ENCODE data around the gene SYNPO2L.

DNA sequence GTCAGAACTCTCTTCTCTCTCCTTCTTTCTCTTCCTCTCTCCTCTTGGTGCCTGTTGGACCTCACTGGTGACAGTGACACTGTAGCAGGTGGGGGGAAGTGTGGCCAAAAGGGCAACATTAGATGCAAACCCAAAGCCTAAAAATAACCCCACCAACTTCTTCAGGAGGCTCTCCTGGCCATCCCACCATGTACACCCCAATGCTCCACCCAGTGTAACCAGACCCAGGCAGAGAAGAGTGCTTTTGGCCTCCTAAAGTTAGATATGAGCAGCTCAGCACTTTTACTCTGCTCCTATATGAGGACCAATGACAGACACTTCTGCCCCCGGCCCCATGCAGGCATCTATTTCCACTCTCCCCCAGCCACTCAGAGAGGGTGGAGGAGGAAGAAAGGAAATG lies 20.0 kb downstream of the SYNPO2L start:
- TF ChIP-seq, protein P1, sequence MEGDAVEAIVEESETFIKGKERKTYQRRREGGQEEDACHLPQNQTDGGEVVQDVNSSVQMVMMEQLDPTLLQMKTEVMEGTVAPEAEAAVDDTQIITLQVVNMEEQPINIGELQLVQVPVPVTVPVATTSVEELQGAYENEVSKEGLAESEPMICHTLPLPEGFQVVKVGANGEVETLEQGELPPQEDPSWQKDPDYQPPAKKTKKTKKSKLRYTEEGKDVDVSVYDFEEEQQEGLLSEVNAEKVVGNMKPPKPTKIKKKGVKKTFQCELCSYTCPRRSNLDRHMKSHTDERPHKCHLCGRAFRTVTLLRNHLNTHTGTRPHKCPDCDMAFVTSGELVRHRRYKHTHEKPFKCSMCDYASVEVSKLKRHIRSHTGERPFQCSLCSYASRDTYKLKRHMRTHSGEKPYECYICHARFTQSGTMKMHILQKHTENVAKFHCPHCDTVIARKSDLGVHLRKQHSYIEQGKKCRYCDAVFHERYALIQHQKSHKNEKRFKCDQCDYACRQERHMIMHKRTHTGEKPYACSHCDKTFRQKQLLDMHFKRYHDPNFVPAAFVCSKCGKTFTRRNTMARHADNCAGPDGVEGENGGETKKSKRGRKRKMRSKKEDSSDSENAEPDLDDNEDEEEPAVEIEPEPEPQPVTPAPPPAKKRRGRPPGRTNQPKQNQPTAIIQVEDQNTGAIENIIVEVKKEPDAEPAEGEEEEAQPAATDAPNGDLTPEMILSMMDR (IDR thresholded peaks at IDR 0.05; ENCODE audit: insufficient read depth, low read length): no peak
- TF ChIP-seq POLR2AphosphoS5 (IDR thresholded peaks at IDR 0.05; ENCODE audit: low read depth): no peak
- TF ChIP-seq, protein P2, sequence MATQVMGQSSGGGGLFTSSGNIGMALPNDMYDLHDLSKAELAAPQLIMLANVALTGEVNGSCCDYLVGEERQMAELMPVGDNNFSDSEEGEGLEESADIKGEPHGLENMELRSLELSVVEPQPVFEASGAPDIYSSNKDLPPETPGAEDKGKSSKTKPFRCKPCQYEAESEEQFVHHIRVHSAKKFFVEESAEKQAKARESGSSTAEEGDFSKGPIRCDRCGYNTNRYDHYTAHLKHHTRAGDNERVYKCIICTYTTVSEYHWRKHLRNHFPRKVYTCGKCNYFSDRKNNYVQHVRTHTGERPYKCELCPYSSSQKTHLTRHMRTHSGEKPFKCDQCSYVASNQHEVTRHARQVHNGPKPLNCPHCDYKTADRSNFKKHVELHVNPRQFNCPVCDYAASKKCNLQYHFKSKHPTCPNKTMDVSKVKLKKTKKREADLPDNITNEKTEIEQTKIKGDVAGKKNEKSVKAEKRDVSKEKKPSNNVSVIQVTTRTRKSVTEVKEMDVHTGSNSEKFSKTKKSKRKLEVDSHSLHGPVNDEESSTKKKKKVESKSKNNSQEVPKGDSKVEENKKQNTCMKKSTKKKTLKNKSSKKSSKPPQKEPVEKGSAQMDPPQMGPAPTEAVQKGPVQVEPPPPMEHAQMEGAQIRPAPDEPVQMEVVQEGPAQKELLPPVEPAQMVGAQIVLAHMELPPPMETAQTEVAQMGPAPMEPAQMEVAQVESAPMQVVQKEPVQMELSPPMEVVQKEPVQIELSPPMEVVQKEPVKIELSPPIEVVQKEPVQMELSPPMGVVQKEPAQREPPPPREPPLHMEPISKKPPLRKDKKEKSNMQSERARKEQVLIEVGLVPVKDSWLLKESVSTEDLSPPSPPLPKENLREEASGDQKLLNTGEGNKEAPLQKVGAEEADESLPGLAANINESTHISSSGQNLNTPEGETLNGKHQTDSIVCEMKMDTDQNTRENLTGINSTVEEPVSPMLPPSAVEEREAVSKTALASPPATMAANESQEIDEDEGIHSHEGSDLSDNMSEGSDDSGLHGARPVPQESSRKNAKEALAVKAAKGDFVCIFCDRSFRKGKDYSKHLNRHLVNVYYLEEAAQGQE (IDR thresholded peaks at IDR 0.05; ENCODE audit: insufficient replicate concordance, low read depth): no peak
